A673 (cell line): ENCODE measurements around the gene C2CD2L. TPM values are rescaled to one million over a fixed set of nuclear protein-coding genes. Genes with fewer than 3 reads are reported as not detected.
"Not testable (repeated sequence)": the region's sequence is repeated elsewhere in the genome, so short reads cannot be mapped to it uniquely, and the experiment has no call there.

ENCODE experiments used
- BruUV-seq: library from RNA; stranded (reverse); fragments of 400-500 nt; replicated peaks from 2 replicates; lab custom pipeline; 2021; lab: Mats Ljungman, UMichigan
- CTCF ChIA-PET: fragments of 300-600 bp; sonication (Branson Sonifier 250); formaldehyde crosslinking; loops from one replicate; lab custom pipeline; 2022; ENCODE audit warnings: antibody characterized with exemption; lab: Charles Lee
- POLR2A ChIA-PET: fragments of 300-600 bp; sonication (Branson Sonifier 250); formaldehyde crosslinking; loops from one replicate; lab custom pipeline; 2022; ENCODE audit warnings: antibody characterized with exemption; ENCODE audit not compliant: low non-redundant PET; lab: Charles Lee
- DNase-seq: peaks from one replicate; pipeline ENCODE4 v3.0.0-alpha.2; 2015; ENCODE audit warnings: low spot score
- H3K27ac ChIP-seq: fragments of 200-600 bp; sonication (generic); 2 replicates; pipeline ENCODE4 v1.5.1; 2016; ENCODE audit warnings: mixed run types, low read depth, mild to moderate bottlenecking, mixed read lengths, antibody characterized with exemption, low read length; ENCODE audit not compliant: poor library complexity, severe bottlenecking
- H3K27me3 ChIP-seq: fragments of 200-600 bp; sonication (generic); replicated peaks from 2 replicates; pipeline ENCODE4 v1.6.1; 2017; ENCODE audit warnings: mixed run types, low read depth, mild to moderate bottlenecking, mixed read lengths, antibody characterized with exemption, low read length; ENCODE audit not compliant: insufficient read depth, poor library complexity
- H3K36me3 ChIP-seq: fragments of 200-600 bp; sonication (generic); 2 replicates; pipeline ENCODE4 v1.6.1; 2016; ENCODE audit warnings: mixed run types, mild to moderate bottlenecking, mixed read lengths, antibody characterized with exemption, low read length; ENCODE audit not compliant: insufficient read depth, poor library complexity, severe bottlenecking
- H3K4me1 ChIP-seq: fragments of 200-600 bp; sonication (generic); 2 replicates; pipeline ENCODE4 v1.6.1; 2017; ENCODE audit warnings: mixed run types, mild to moderate bottlenecking, mixed read lengths, antibody characterized with exemption, low read length; ENCODE audit not compliant: insufficient read depth, poor library complexity, severe bottlenecking
- H3K4me3 ChIP-seq: fragments of 200-600 bp; sonication (generic); 2 replicates; pipeline ENCODE4 v1.5.1; 2016; ENCODE audit warnings: low read depth, mixed run types, mild to moderate bottlenecking, mixed read lengths, low read length; ENCODE audit not compliant: poor library complexity, severe bottlenecking
- H3K9me3 ChIP-seq: fragments of 200-600 bp; sonication (generic); 2 replicates; pipeline ENCODE4 v1.6.1; 2016; ENCODE audit warnings: mixed run types, low read depth, mild to moderate bottlenecking, mixed read lengths, antibody characterized with exemption, low read length; ENCODE audit not compliant: poor library complexity, severe bottlenecking
- CTCF ChIP-seq: fragments of 300-800, 200-600 bp; sonication (generic); conservative IDR thresholded peaks from 2 replicates; pipeline ENCODE4 v1.5.1; 2017; ENCODE audit warnings: low read depth, mild to moderate bottlenecking, antibody characterized with exemption, low read length, moderate library complexity, mixed read lengths
- EZH2 ChIP-seq: fragments of 200-600 bp; sonication (generic); IDR thresholded peaks from 2 replicates; pipeline ENCODE4 v1.6.1; 2017; ENCODE audit warnings: borderline replicate concordance, low read depth, mild to moderate bottlenecking, mixed read lengths, antibody characterized with exemption, low read length; ENCODE audit not compliant: poor library complexity, severe bottlenecking
- intact Hi-C: fragments of 100-400 bp; cut with micrococcal nuclease; formaldehyde crosslinking; loops from one replicate; pipeline ENCODE4 v1.10.0; 2022; ENCODE audit not compliant: unreplicated experiment
- total RNA-seq: library from RNA; stranded (reverse); gene quantifications from 2 replicates; pipeline ENCODE4 v1.2.3, GENCODE V29; 2021

C2CD2L gene
- total RNA-seq, 1 experiment from 2014 or later: 17.8 TPM

GRCh38 chr11:119166368-119167076 is 59.4 kb downstream of the C2CD2L start:
- no peak overlapping the region for H3K4me3 ChIP-seq
- ChIA-PET CTCF (no interaction called here), POLR2A (no interaction called here)
- H3K9me3 ChIP-seq: no peaks in the 10 kb centered on the region
- intact Hi-C loops: no loop called here
- H3K27me3 ChIP-seq: no peaks in the 10 kb centered on the region
- no peak for DNase-seq
- TF ChIP-seq CTCF (no peak), EZH2 (no peak)
- no peaks in the 10 kb centered on the region for H3K4me1 ChIP-seq
- H3K27ac ChIP-seq: no peak overlapping the region
- no TSS peak for BruUV-seq
- H3K36me3 ChIP-seq: no peaks in the 10 kb centered on the region

- BruUV-seq, DNase-seq, H3K4me1 ChIP-seq, intact Hi-C loops, H3K36me3 ChIP-seq, H3K27ac ChIP-seq, H3K27me3 ChIP-seq, H3K4me3 ChIP-seq, H3K9me3 ChIP-seq: not testable (repeated sequence)
- ChIA-PET CTCF (interaction anchor here (0.5 kb wide), 1 partner anchor 432 kb away, joined by 10 read pairs; no protein-coding TSS in a partner anchor), POLR2A (interaction anchor here (0.5 kb wide), 1 partner anchor 22 kb away, joined by 3 read pairs; no protein-coding TSS in a partner anchor)
Observed at GRCh38 chr11:119167077-119167458, 59.9 kb downstream of the C2CD2L start.

- Histone ChIP-seq H3K4me3 (peak overlapping the region; percentile 57), H3K9me3 (no peaks in the 10 kb centered on the region), H3K4me1 (no peaks in the 10 kb centered on the region), H3K36me3 (no peaks in the 10 kb centered on the region), H3K27ac (no peak overlapping the region), H3K27me3 (no peaks in the 10 kb centered on the region)
- ChIA-PET CTCF (no interaction called here), POLR2A (no interaction called here)
- TF ChIP-seq CTCF (no peak), EZH2 (no peak)
- BruUV-seq: no TSS peak
- intact Hi-C loops: no loop called here
- DNase-seq: no peak
Observed at GRCh38 chr11:119167933-119168332, 60.8 kb downstream of the C2CD2L start.

Other genes starting within 250 kb of the C2CD2L start
- not detected in 2 replicates for gene CXCR5, start 223.5 kb upstream of the C2CD2L start, total RNA-seq
- gene BCL9L, start 181.4 kb upstream of the C2CD2L start, total RNA-seq: 49.9 and 64.0 TPM in 2 replicates
- gene UPK2, start 151.0 kb upstream of the C2CD2L start, total RNA-seq: not detected in 2 replicates
- gene FOXR1, start 135.6 kb upstream of the C2CD2L start, total RNA-seq: not detected in 2 replicates
- gene CENATAC, start 109.2 kb upstream of the C2CD2L start, total RNA-seq: 56.7 and 57.4 TPM in 2 replicates
- 1,091 and 1,176 TPM in 2 replicates for gene RPS25, start 89.0 kb upstream of the C2CD2L start, total RNA-seq
- 73.0 and 81.2 TPM in 2 replicates for gene TRAPPC4, start 88.6 kb upstream of the C2CD2L start, total RNA-seq
- 49.3 and 54.6 TPM in 2 replicates for gene SLC37A4, start 76.5 kb upstream of the C2CD2L start, total RNA-seq
- gene HYOU1, start 50.1 kb upstream of the C2CD2L start, total RNA-seq: 315 and 328 TPM in 2 replicates
- gene VPS11, start 39.5 kb upstream of the C2CD2L start, total RNA-seq: 26.7 and 32.4 TPM in 2 replicates
- 72.5 and 80.6 TPM in 2 replicates for gene HMBS, start 22.5 kb upstream of the C2CD2L start, total RNA-seq
- 102 and 115 TPM in 2 replicates for gene DPAGT1, start 5.5 kb upstream of the C2CD2L start, total RNA-seq
- 31.7 and 31.9 TPM in 2 replicates for gene HINFP, start 14.2 kb downstream of the C2CD2L start, total RNA-seq
- gene ABCG4, start 41.7 kb downstream of the C2CD2L start, total RNA-seq: 0.33 TPM in 1 of 2 replicates, not detected in the other
- gene NLRX1, start 61.4 kb downstream of the C2CD2L start, total RNA-seq: 1.4 and 2.7 TPM in 2 replicates
- gene NHERF4, start 78.1 kb downstream of the C2CD2L start, total RNA-seq: not detected in 2 replicates
- 39.9 and 40.7 TPM in 2 replicates for gene CBL, start 99.0 kb downstream of the C2CD2L start, total RNA-seq
- 14.4 and 20.0 TPM in 2 replicates for gene MCAM, start 209.8 kb downstream of the C2CD2L start, total RNA-seq
- 81.3 and 89.3 TPM in 2 replicates for gene RNF26, start 227.2 kb downstream of the C2CD2L start, total RNA-seq
- 0.31 TPM in 1 of 2 replicates, not detected in the other for gene C1QTNF5, start 233.5 kb downstream of the C2CD2L start, total RNA-seq
- gene MFRP, start 239.4 kb downstream of the C2CD2L start, total RNA-seq: not detected in 2 replicates